Measurements from ENCODE around the gene CRY2. TPM values are rescaled to one million over a fixed set of nuclear protein-coding genes. Genes with fewer than 3 reads are reported as not detected.

CRY2 gene
- total RNA-seq, 4 donors from 2014 or later: 48.8 to 96.4 (median 54.6) TPM

GRCh38 chr11:45906965-45907611 is 59.8 kb downstream of the CRY2 start, which contains the start of gene FREY1:
Gene FREY1, minus strand, starts transcription at chr11:45907271. Its CDS starts 26 bp downstream, at chr11:45907245.
- Histone ChIP-seq H3K36me3 (peaks cover 0 to 72% (median 4%) of the 10 kb centered on the region in 3 donors), H3K4me1 (peaks cover 0 to 14% (median 0%) of the 10 kb centered on the region in 4 donors)

GRCh38 chr11:45907911-45908370 is 60.7 kb downstream of the CRY2 start:
- Histone ChIP-seq H3K27ac (peak overlapping the region in 2 of 4 donors; percentile 15 to 60), H3K4me1 (peaks cover 0 to 13% (median 0%) of the 10 kb centered on the region in 4 donors), H3K36me3 (peaks cover 0 to 72% (median 4%) of the 10 kb centered on the region in 3 donors), H3K27me3 (no peaks in the 10 kb centered on the region), H3K4me3 (no peak overlapping the region), H3K9me3 (no peaks in the 10 kb centered on the region)
- no peak for DNase-seq (ENCODE audit: low spot score in 2 of 2)
- TF ChIP-seq EP300 (IDR thresholded peaks at IDR 0.05): no peak
- TF ChIP-seq, protein P1, sequence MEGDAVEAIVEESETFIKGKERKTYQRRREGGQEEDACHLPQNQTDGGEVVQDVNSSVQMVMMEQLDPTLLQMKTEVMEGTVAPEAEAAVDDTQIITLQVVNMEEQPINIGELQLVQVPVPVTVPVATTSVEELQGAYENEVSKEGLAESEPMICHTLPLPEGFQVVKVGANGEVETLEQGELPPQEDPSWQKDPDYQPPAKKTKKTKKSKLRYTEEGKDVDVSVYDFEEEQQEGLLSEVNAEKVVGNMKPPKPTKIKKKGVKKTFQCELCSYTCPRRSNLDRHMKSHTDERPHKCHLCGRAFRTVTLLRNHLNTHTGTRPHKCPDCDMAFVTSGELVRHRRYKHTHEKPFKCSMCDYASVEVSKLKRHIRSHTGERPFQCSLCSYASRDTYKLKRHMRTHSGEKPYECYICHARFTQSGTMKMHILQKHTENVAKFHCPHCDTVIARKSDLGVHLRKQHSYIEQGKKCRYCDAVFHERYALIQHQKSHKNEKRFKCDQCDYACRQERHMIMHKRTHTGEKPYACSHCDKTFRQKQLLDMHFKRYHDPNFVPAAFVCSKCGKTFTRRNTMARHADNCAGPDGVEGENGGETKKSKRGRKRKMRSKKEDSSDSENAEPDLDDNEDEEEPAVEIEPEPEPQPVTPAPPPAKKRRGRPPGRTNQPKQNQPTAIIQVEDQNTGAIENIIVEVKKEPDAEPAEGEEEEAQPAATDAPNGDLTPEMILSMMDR (IDR thresholded peaks at IDR 0.05): no peak
- 78 to 92% methylated on average over 5 of the region's 8 CpGs for WGBS, 2 donors

More at GRCh38 chr11:45906965-45907611, 59.8 kb downstream of the CRY2 start, which contains the start of gene FREY1:
- WGBS, 2 donors: 55 to 71% methylated on average over 11 to 18 of the region's 18 CpGs
- DNase-seq (ENCODE audit: low spot score in 2 of 2): no peak
- Histone ChIP-seq H3K9me3 (no peaks in the 10 kb centered on the region), H3K27ac (peak within 1 kb of the TSS in 3 of 4 donors; percentile 15 to 60 (median 30)), H3K27me3 (no peaks in the 10 kb centered on the region), H3K4me3 (no peak within 1 kb of the TSS)
- TF ChIP-seq EP300 (IDR thresholded peaks at IDR 0.05) (peak in 1 of 2 donors; percentile 25), POLR2A (IDR thresholded peaks at IDR 0.05) (no peak)
- TF ChIP-seq, protein P1 (IDR thresholded peaks at IDR 0.05): no peak

- TF ChIP-seq, protein P1 (IDR thresholded peaks at IDR 0.05): no peak
- TF ChIP-seq POLR2A (IDR thresholded peaks at IDR 0.05) (no peak), EP300 (IDR thresholded peaks at IDR 0.05) (no peak)
- DNase-seq (ENCODE audit: low spot score in 2 of 2): no peak
- Histone ChIP-seq H3K4me1 (peaks cover 0 to 13% (median 0%) of the 10 kb centered on the region in 4 donors), H3K27me3 (no peaks in the 10 kb centered on the region), H3K4me3 (no peak overlapping the region), H3K9me3 (no peaks in the 10 kb centered on the region), H3K36me3 (peaks cover 0 to 72% (median 18%) of the 10 kb centered on the region in 3 donors), H3K27ac (peak overlapping the region in 1 of 4 donors; percentile 11)
- WGBS, 2 donors: 79 to 83% methylated on average over 21 to 25 of the region's 32 CpGs
These were observed 62.6 kb downstream of the CRY2 start for GRCh38 chr11:45909594-45910475.

DNA sequence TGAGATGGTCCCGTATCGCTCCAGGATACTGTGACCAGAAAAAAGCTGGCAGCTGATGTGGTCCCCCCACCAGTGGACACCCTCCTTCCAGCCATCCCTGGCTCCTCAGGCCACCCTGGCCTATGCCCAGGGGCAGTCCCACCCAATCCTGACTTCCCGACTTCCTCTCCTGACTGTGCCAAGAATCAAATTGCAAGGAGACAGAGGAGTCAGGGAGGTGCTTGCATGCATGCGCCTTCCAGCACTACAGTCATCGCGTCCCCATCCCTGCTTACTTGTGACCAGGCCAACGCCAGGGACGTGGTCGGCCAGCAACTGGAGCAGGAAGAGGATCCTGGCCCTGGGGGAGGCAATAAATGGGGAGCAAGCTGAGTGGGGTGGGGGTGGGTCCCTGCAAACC is 63.3 kb downstream of the CRY2 start:
- Histone ChIP-seq H3K27ac (no peak overlapping the region), H3K4me3 (no peak overlapping the region), H3K4me1 (peaks cover 0 to 16% (median 0%) of the 10 kb centered on the region in 4 donors), H3K36me3 (peaks cover 0 to 72% (median 18%) of the 10 kb centered on the region in 3 donors), H3K27me3 (no peaks in the 10 kb centered on the region), H3K9me3 (no peaks in the 10 kb centered on the region)
- TF ChIP-seq POLR2A (IDR thresholded peaks at IDR 0.05) (no peak), EP300 (IDR thresholded peaks at IDR 0.05) (no peak)
- TF ChIP-seq, protein P1 (IDR thresholded peaks at IDR 0.05): no peak
- WGBS, 2 donors: 74 to 76% methylated on average over 9 of the region's 9 CpGs
- DNase-seq (ENCODE audit: low spot score in 2 of 2): no peak
